Measurements from ENCODE around the gene HOXC6.

Gene HOXC6

GRCh38 chr12:54004063-54004840 lies 24.0 kb upstream of the HOXC6 start:
- DNase-seq (ENCODE audit: low read depth) = no peak
- no peak overlapping the region for H3K4me3 ChIP-seq (ENCODE audit: low read depth, low read length)
- TF ChIP-seq CTCF (IDR thresholded peaks at IDR 0.05; ENCODE audit: low read depth, low read length, missing control alignments) = peak; percentile 11

- no peak for DNase-seq (ENCODE audit: low read depth)
- TF ChIP-seq CTCF (IDR thresholded peaks at IDR 0.05; ENCODE audit: low read depth, low read length, missing control alignments) = no peak
- no peak overlapping the region for H3K4me3 ChIP-seq (ENCODE audit: low read depth, low read length)
Observed at GRCh38 chr12:54004841-54005530, 23.3 kb upstream of the HOXC6 start.

- no peak for DNase-seq (ENCODE audit: low read depth)
- no peak for TF ChIP-seq CTCF (IDR thresholded peaks at IDR 0.05; ENCODE audit: low read depth, low read length, missing control alignments)
- H3K4me3 ChIP-seq (ENCODE audit: low read depth, low read length) = no peak overlapping the region
Observed at GRCh38 chr12:54005531-54005852, 22.7 kb upstream of the HOXC6 start.

GRCh38 chr12:54005853-54006558 lies 22.2 kb upstream of the HOXC6 start:
- peak; percentile 82 for TF ChIP-seq CTCF (IDR thresholded peaks at IDR 0.05; ENCODE audit: low read depth, low read length, missing control alignments)
- DNase-seq (ENCODE audit: low read depth) = no peak
- H3K4me3 ChIP-seq (ENCODE audit: low read depth, low read length) = no peak overlapping the region

- no peak for TF ChIP-seq CTCF (IDR thresholded peaks at IDR 0.05; ENCODE audit: low read depth, low read length, missing control alignments)
- DNase-seq (ENCODE audit: low read depth) = no peak
- no peak overlapping the region for H3K4me3 ChIP-seq (ENCODE audit: low read depth, low read length)
Observed at GRCh38 chr12:54006559-54007220, 21.6 kb upstream of the HOXC6 start.

- DNase-seq (ENCODE audit: low read depth) = no peak
- H3K4me3 ChIP-seq (ENCODE audit: low read depth, low read length) = no peak overlapping the region
- TF ChIP-seq CTCF (IDR thresholded peaks at IDR 0.05; ENCODE audit: low read depth, low read length, missing control alignments) = no peak
Observed at GRCh38 chr12:54007538-54008259, 20.5 kb upstream of the HOXC6 start.

Data from GM12864 (cell line).